ENCODE data around the gene SALL2. TPM values are rescaled to one million over a fixed set of nuclear protein-coding genes. Genes with fewer than 3 reads are reported as not detected.

SALL2 gene
- total RNA-seq, 2 donors from 2014 or later, result 4.9 to 11.3 TPM

GRCh38 chr14:21541413-21542074 lies 15.4 kb upstream of the SALL2 start:
- Histone ChIP-seq H3K36me3 (no peaks in the 10 kb centered on the region), H3K27ac (no peak overlapping the region), H3K4me1 (ENCODE audit: control insufficient read depth in 1 of 2, low read depth in 2 of 2) (peaks cover 0 to 3% of the 10 kb centered on the region in 2 donors), H3K9me3 (no peaks in the 10 kb centered on the region), H3K27me3 (replicated peaks; ENCODE audit: insufficient read depth) (no peaks in the 10 kb centered on the region), H3K4me3 (no peak overlapping the region)
- DNase-seq (ENCODE audit: low spot score), result no peak
- no peak for TF ChIP-seq CTCF (IDR thresholded peaks at IDR 0.05)
- ATAC-seq (ENCODE audit: insufficient number of reproducible peaks, low FRiP score, low read depth), result no peak

- Histone ChIP-seq H3K27me3 (replicated peaks; ENCODE audit: insufficient read depth) (no peaks in the 10 kb centered on the region), H3K27ac (no peak overlapping the region), H3K4me1 (ENCODE audit: control insufficient read depth in 1 of 2, low read depth in 2 of 2) (peaks cover 0 to 5% of the 10 kb centered on the region in 2 donors), H3K9me3 (no peaks in the 10 kb centered on the region), H3K4me3 (no peak overlapping the region), H3K36me3 (no peaks in the 10 kb centered on the region)
- no peak for TF ChIP-seq CTCF (IDR thresholded peaks at IDR 0.05)
- no peak for DNase-seq (ENCODE audit: low spot score)
- ATAC-seq (ENCODE audit: insufficient number of reproducible peaks, low FRiP score, low read depth), result no peak
Measured at GRCh38 chr14:21539189-21539940, 13.2 kb upstream of the SALL2 start.

- H3K4me3 ChIP-seq, result no peak overlapping the region
- TF ChIP-seq CTCF (IDR thresholded peaks at IDR 0.05), result no peak
- DNase-seq (ENCODE audit: low spot score) (no peak), ATAC-seq (ENCODE audit: insufficient number of reproducible peaks, low FRiP score, low read depth) (no peak)
- no peaks in the 10 kb centered on the region for H3K36me3 ChIP-seq
- no peak overlapping the region for H3K27ac ChIP-seq
- H3K27me3 ChIP-seq (replicated peaks; ENCODE audit: insufficient read depth), result no peaks in the 10 kb centered on the region
- H3K4me1 ChIP-seq (ENCODE audit: control insufficient read depth in 1 of 2, low read depth in 2 of 2), result peaks cover 0 to 5% of the 10 kb centered on the region in 2 donors
- H3K9me3 ChIP-seq, result no peaks in the 10 kb centered on the region
Measured at GRCh38 chr14:21537090-21537424, 10.9 kb upstream of the SALL2 start.

- Histone ChIP-seq H3K27ac (no peak overlapping the region), H3K27me3 (replicated peaks; ENCODE audit: insufficient read depth) (no peaks in the 10 kb centered on the region), H3K36me3 (no peaks in the 10 kb centered on the region), H3K9me3 (no peaks in the 10 kb centered on the region), H3K4me3 (peak overlapping the region; percentile 33), H3K4me1 (ENCODE audit: control insufficient read depth in 1 of 2, low read depth in 2 of 2) (peaks cover 0 to 5% of the 10 kb centered on the region in 2 donors)
- ATAC-seq (ENCODE audit: insufficient number of reproducible peaks, low FRiP score, low read depth) (no peak), DNase-seq (ENCODE audit: low spot score) (no peak)
- no peak for TF ChIP-seq CTCF (IDR thresholded peaks at IDR 0.05)
Measured at GRCh38 chr14:21536418-21537089, 10.4 kb upstream of the SALL2 start.
